ENCODE data around the gene ZNF628. TPM values are rescaled to one million over a fixed set of nuclear protein-coding genes. Genes with fewer than 3 reads are reported as not detected.

Gene ZNF628
- total and polyA plus RNA-seq, 2 of the 4 experiments (the other 2 are of a cell fraction) = 0.18 to 1.9 TPM

DNA sequence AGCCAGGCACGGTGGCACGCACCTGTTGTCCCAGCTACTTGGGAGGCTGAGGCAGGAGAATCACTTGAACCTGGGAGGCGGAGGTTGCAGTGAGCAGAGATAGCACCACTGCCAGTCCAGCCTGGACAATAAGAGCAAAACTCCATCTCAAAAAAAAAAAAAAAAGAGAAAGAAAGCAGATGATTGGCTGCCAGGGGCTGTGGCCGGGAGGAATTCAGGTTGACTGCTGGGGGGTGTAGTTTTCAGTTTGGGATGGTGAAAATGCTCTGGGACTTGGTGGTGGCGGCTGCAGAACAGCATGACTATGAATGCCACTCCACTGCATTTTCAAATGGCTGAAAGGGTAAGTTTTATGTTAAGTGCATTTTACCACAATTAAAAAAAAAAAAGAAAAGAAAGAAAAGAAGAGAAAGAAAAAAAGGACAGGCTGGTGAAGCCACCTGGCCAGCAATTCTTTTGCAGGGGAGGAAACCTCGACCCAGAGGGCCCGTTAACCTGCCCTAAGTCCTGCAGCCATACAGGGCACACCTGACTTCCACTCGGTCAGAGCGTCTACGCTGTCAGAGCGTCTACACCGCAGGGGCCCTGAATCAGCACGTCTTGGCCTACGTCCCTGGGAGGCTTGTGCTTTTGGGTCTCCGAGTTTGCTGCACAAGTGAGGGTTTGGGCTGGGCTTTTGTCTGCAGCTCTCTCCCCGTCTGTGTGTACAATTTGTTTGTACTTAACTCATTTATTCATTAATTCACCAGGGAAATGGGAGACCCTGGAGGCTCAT lies 18.5 kb upstream of the ZNF628 start:
- no peak for TF ChIP-seq RFX5 (IDR thresholded peaks at IDR 0.05; ENCODE audit: low read depth, low read length)
- TF ChIP-seq FOS (IDR thresholded peaks at IDR 0.05; ENCODE audit: low read depth, low read length) = no peak
- TF ChIP-seq BHLHE40 (IDR thresholded peaks at IDR 0.05; ENCODE audit: low read depth, low read length) = no peak
- no peak for TF ChIP-seq ELK1 (IDR thresholded peaks at IDR 0.05; ENCODE audit: borderline replicate concordance, low read depth, low read length)
- TF ChIP-seq, protein P1, sequence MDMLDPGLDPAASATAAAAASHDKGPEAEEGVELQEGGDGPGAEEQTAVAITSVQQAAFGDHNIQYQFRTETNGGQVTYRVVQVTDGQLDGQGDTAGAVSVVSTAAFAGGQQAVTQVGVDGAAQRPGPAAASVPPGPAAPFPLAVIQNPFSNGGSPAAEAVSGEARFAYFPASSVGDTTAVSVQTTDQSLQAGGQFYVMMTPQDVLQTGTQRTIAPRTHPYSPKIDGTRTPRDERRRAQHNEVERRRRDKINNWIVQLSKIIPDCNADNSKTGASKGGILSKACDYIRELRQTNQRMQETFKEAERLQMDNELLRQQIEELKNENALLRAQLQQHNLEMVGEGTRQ (IDR thresholded peaks at IDR 0.05; ENCODE audit: low read depth, low read length) = no peak
- no peak for TF ChIP-seq MXI1 (IDR thresholded peaks at IDR 0.05; ENCODE audit: borderline replicate concordance, low read depth, low read length)
- no peak for TF ChIP-seq RCOR1 (IDR thresholded peaks at IDR 0.05; ENCODE audit: insufficient replicate concordance, low read length)
- no peak for TF ChIP-seq RAD21 (IDR thresholded peaks at IDR 0.05; ENCODE audit: low read length)
- TF ChIP-seq POLR2A (IDR thresholded peaks at IDR 0.05; ENCODE audit: low read depth, low read length) = no peak
- no peak for TF ChIP-seq MAFK (IDR thresholded peaks at IDR 0.05; ENCODE audit: low read depth, low read length)
- WGBS, 2 experiments (ENCODE audit: extremely low coverage in 2 of 2, insufficient read length in 1 of 2) = 85% methylated on average over 3 of the region's 16 CpGs; no CpG with 5 or more reads in 1 of the 2 experiments
- CTCF ChIA-PET = no interaction called here
- Histone ChIP-seq H3K4ac (ENCODE audit: low read depth, low read length) (no peak overlapping the region), H3K56ac (ENCODE audit: extremely low read depth, insufficient read depth, low read length) (no peak overlapping the region), H3K14ac (replicated peaks; ENCODE audit: low read depth, low read length) (no peak overlapping the region), H4K8ac (ENCODE audit: low read depth in 2 of 2, low read length in 2 of 2) (no peak overlapping the region), H4K5ac (ENCODE audit: low read depth, low read length) (no peak overlapping the region), H3K4me2 (ENCODE audit: low read depth, low read length) (no peak overlapping the region), H2BK15ac (ENCODE audit: low read depth, low read length) (no peak overlapping the region), H2BK120ac (ENCODE audit: low read depth, low read length) (no peak overlapping the region), H2AFZ (replicated peaks; ENCODE audit: low read length, poor library complexity) (no peak overlapping the region), H3K36me3 (ENCODE audit: control insufficient read depth, insufficient read depth, low read length) (no peaks in the 10 kb centered on the region; the same call in 1 of the 2 replicates), H3K79me1 (ENCODE audit: low read depth in 1 of 2, low read length in 2 of 2) (peaks cover 5 to 28% of the 10 kb centered on the region in 2 experiments; a peak in 3 of 4 replicates), H3K9ac (ENCODE audit: low read depth, low read length) (no peak overlapping the region), H2AK9ac (replicated peaks; ENCODE audit: low read depth, low read length, poor library complexity) (no peak overlapping the region), H3K27me3 (ENCODE audit: control insufficient read depth, insufficient read depth, low read length) (no peaks in the 10 kb centered on the region), H3K27ac (ENCODE audit: insufficient read depth, low read length) (no peak overlapping the region), H3K9me3 (ENCODE audit: control insufficient read depth, insufficient read depth, low read length) (no peaks in the 10 kb centered on the region), H3K9me1 (ENCODE audit: insufficient read depth, low read length) (peaks cover 6% of the 10 kb centered on the region; the same call in 1 of the 2 replicates), H3K23ac (ENCODE audit: low read depth, low read length) (no peak overlapping the region), H3K4me3 (ENCODE audit: insufficient read depth, low read depth, low read length) (no peak overlapping the region), H3K18ac (ENCODE audit: low read depth, low read length) (no peak overlapping the region), H2AK5ac (ENCODE audit: low read depth, low read length) (no peak overlapping the region), H3K4me1 (ENCODE audit: control insufficient read depth, insufficient read depth, low read length) (peaks cover 3% of the 10 kb centered on the region; the same call in 1 of the 2 replicates), H2BK20ac (ENCODE audit: low read depth, low read length) (no peak overlapping the region), H4K20me1 (ENCODE audit: insufficient read depth, low read length) (peaks cover 28% of the 10 kb centered on the region), H4K91ac (ENCODE audit: insufficient read depth, low read depth, low read length) (no peak overlapping the region), H2BK5ac (ENCODE audit: low read depth, low read length, poor library complexity, severe bottlenecking) (no peak overlapping the region)
- in situ Hi-C loops (cut with MboI; ENCODE audit: low sequenced_read_pairs) = no loop called here
- dilution Hi-C loops (cut with HindIII; ENCODE audit: low sequenced_read_pairs, unreplicated experiment) = no loop called here
- no TSS peak for BruUV-seq (replicated peaks)
- ATAC-seq (ENCODE audit: low read depth) = no peak
- intact Hi-C loops (cut with micrococcal nuclease) = no loop called here
- POLR2A ChIA-PET (ENCODE audit: unreplicated experiment) = no interaction called here
- DNase-seq = no peak
